Uterus (tissue), 4 donors: Measurements from ENCODE around the gene SRL. TPM values are rescaled to one million over a fixed set of nuclear protein-coding genes. Genes with fewer than 3 reads are reported as not detected.

Source experiments
- DNase-seq, 2 donors: peaks; one replicate each; pipeline ENCODE4 v3.0.0-alpha.2; 2019 to 2020
- H3K27ac ChIP-seq, 2 donors: fragments of 200-600 bp; sonication (generic); 1 replicate in 1 of 2; 2 replicates in 1 of 2; pipeline ENCODE4 v1.5.1; 2016 to 2018
- H3K27me3 ChIP-seq, 2 donors: fragments of 200-600 bp; sonication (generic); one replicate each; pipeline ENCODE4 v1.5.1; 2018 to 2019; ENCODE audit warnings: control low read depth in 1 of 2
- H3K36me3 ChIP-seq, 2 donors: fragments of 200-600 bp; sonication (generic); one replicate each; pipeline ENCODE4 v1.5.1; 2019; ENCODE audit warnings: control low read depth in 1 of 2
- H3K4me1 ChIP-seq, 2 donors: fragments of 200-600 bp; sonication (generic); one replicate each; pipeline ENCODE4 v1.5.1; 2018 to 2019; ENCODE audit warnings: control low read depth in 1 of 2
- H3K4me3 ChIP-seq, 2 donors: fragments of 200-600 bp; sonication (generic); 1 replicate in 1 of 2; 2 replicates in 1 of 2; pipeline ENCODE4 v1.5.1; 2018 to 2019; ENCODE audit warnings: mild to moderate bottlenecking in 1 of 2
- H3K9me3 ChIP-seq, 2 donors: fragments of 200-600 bp; sonication (generic); one replicate each; pipeline ENCODE4 v1.5.1; 2019; ENCODE audit warnings: control low read depth in 1 of 2
- CTCF ChIP-seq, 4 experiments: fragments of 200-600 bp in 2 of 4; fragments of 450-650 bp in 2 of 4; sonication (generic) in 2 of 4; IDR thresholded peaks; one replicate each; pipeline ENCODE4 v1.5.1; 2016 to 2019; ENCODE audit warnings: antibody characterized with exemption in 4 of 4, mild to moderate bottlenecking in 2 of 4, moderate library complexity in 1 of 4
- POLR2A ChIP-seq, 2 donors: fragments of 450-650 bp; IDR thresholded peaks; one replicate each; pipeline ENCODE4 v1.6.1; 2016; ENCODE audit warnings: antibody characterized with exemption in 2 of 2, mild to moderate bottlenecking in 1 of 2, moderate library complexity in 1 of 2
- intact Hi-C: fragments of 100-400 bp; cut with DNase I; formaldehyde crosslinking; loops from one replicate; pipeline ENCODE4 v1.15.1; 2023; ENCODE audit warnings: low total_unique reads
- total RNA-seq, 4 donors: library from RNA; depleted of rRNA in 3 of 4; stranded (reverse); fragments of >200 nt in 3 of 4; gene quantifications; one replicate each; pipeline versions ENCODE4 v1.1.0 to v1.2.4, GENCODE V29; 2014 to 2023
- donor health status: DM: yes; HTN: yes; CAD: no.

The SRL gene
- total RNA-seq, 4 donors from 2014 or later = 0.29 to 10.1 (median 7.6) TPM

DNA sequence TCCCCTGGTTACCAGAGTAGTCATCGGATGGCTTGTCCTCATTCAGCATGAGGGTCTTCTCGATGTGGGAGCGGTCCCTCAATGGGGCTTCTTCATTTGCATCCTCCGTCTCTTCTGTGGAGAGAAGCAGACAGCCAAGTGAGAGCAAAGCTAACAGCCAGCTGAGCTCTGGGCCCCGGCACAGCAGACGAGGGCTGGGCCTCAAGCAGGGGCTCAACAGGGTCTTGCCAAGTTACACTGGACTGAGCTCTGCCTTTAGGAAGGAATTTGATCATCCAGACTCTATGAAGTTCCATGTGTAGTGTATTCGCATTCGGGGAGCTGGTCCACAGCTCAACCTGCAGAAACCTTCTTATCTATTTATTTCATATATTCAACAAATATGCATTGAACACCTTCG lies 37.4 kb downstream of the SRL start:
- no peak for TF ChIP-seq POLR2A (IDR thresholded peaks at IDR 0.05)
- TF ChIP-seq CTCF (IDR thresholded peaks at IDR 0.05) = no peak
- H3K36me3 ChIP-seq = no peaks in the 10 kb centered on the region
- no peaks in the 10 kb centered on the region for H3K9me3 ChIP-seq
- no peak overlapping the region for H3K4me3 ChIP-seq
- H3K27ac ChIP-seq = no peak overlapping the region
- DNase-seq = no peak
- intact Hi-C loops = no loop called here
- H3K27me3 ChIP-seq = no peaks in the 10 kb centered on the region
- H3K4me1 ChIP-seq = no peaks in the 10 kb centered on the region

GRCh38 chr16:4203748-4204147 lies 38.1 kb downstream of the SRL start:
- no peak for DNase-seq
- Histone ChIP-seq H3K27ac (no peak overlapping the region), H3K4me3 (no peak overlapping the region), H3K9me3 (no peaks in the 10 kb centered on the region), H3K36me3 (no peaks in the 10 kb centered on the region), H3K4me1 (no peaks in the 10 kb centered on the region), H3K27me3 (no peaks in the 10 kb centered on the region)
- intact Hi-C loops = no loop called here
- TF ChIP-seq POLR2A (IDR thresholded peaks at IDR 0.05) (no peak), CTCF (IDR thresholded peaks at IDR 0.05) (no peak)

DNA sequence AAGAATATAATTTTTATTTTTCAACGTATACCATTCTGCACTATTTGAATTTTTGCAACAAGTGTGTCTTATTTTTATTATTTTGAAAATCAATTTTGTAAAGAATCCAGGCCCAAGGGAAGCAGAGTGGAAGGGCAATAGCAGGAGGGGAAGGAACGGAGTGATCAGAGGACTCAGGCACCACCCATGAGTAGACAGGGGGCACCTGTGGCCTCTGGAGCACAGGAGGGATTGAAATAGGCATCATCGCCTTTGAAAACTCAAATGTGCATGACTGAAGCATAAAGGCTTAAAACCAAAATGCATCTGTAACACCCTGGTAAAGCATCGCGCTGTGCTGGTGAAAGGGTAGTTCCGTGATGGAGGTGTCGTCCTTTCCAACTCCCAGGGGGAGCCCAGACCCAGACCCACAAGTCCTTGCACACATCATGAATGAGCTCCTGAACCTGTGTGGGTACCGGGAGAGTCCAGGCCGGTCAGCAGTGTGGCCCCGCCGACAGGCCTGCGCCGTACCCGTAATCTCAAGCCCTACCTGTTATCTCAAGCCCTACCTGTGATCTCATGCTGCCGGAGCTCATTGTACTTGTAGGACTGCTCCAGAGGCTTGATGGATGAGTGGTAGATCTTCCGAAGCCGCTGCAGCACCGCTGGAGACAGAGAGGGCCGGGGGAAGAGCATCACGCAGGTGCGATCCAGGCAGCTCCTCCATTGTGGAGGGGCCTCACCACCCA lies 39.1 kb downstream of the SRL start:
- Histone ChIP-seq H3K4me3 (no peak overlapping the region), H3K4me1 (no peaks in the 10 kb centered on the region), H3K9me3 (no peaks in the 10 kb centered on the region), H3K27ac (no peak overlapping the region), H3K36me3 (no peaks in the 10 kb centered on the region), H3K27me3 (no peaks in the 10 kb centered on the region)
- intact Hi-C loops = no loop called here
- DNase-seq = no peak
- TF ChIP-seq POLR2A (IDR thresholded peaks at IDR 0.05) = no peak
- TF ChIP-seq CTCF (IDR thresholded peaks at IDR 0.05) = no peak

DNA sequence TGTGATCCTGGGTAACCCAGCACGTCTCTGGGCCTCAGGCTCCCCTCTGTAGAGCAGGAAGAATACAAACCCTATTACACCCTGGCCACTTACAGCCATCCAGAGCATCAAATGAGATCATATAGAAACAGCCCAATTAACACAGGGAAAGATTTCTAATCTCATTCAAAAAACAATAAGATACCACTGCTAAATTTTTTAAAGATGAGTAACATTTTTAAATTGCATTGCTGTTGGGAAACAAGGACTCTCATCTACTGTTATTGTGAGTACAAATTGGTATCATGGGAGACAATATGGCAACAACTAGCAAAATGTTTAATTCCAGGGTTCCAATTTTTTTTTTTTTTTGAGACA lies 41.1 kb downstream of the SRL start:
- H3K27me3 ChIP-seq = no peaks in the 10 kb centered on the region
- TF ChIP-seq POLR2A (IDR thresholded peaks at IDR 0.05) (no peak), CTCF (IDR thresholded peaks at IDR 0.05) (no peak)
- no peak overlapping the region for H3K4me3 ChIP-seq
- DNase-seq = no peak
- no peak overlapping the region for H3K27ac ChIP-seq
- no peaks in the 10 kb centered on the region for H3K4me1 ChIP-seq
- H3K36me3 ChIP-seq = no peaks in the 10 kb centered on the region
- intact Hi-C loops = no loop called here
- no peaks in the 10 kb centered on the region for H3K9me3 ChIP-seq

- H3K36me3 ChIP-seq = no peaks in the 10 kb centered on the region
- no peaks in the 10 kb centered on the region for H3K4me1 ChIP-seq
- DNase-seq = peak; percentile 70 to 76
- H3K4me3 ChIP-seq = no peak overlapping the region
- no peak overlapping the region for H3K27ac ChIP-seq
- intact Hi-C loops = loop anchor here (10.0 kb wide), 1 partner anchor 65 kb away; no protein-coding TSS in a partner anchor
- no peaks in the 10 kb centered on the region for H3K27me3 ChIP-seq
- TF ChIP-seq CTCF (IDR thresholded peaks at IDR 0.05) = peak; percentile 54 to 89 (median 79)
- no peak for TF ChIP-seq POLR2A (IDR thresholded peaks at IDR 0.05)
- no peaks in the 10 kb centered on the region for H3K9me3 ChIP-seq
Measured at GRCh38 chr16:4200000-4200780, 41.7 kb downstream of the SRL start.
